ENCODE data around the gene NUAK2.

NUAK2 gene

DNA sequence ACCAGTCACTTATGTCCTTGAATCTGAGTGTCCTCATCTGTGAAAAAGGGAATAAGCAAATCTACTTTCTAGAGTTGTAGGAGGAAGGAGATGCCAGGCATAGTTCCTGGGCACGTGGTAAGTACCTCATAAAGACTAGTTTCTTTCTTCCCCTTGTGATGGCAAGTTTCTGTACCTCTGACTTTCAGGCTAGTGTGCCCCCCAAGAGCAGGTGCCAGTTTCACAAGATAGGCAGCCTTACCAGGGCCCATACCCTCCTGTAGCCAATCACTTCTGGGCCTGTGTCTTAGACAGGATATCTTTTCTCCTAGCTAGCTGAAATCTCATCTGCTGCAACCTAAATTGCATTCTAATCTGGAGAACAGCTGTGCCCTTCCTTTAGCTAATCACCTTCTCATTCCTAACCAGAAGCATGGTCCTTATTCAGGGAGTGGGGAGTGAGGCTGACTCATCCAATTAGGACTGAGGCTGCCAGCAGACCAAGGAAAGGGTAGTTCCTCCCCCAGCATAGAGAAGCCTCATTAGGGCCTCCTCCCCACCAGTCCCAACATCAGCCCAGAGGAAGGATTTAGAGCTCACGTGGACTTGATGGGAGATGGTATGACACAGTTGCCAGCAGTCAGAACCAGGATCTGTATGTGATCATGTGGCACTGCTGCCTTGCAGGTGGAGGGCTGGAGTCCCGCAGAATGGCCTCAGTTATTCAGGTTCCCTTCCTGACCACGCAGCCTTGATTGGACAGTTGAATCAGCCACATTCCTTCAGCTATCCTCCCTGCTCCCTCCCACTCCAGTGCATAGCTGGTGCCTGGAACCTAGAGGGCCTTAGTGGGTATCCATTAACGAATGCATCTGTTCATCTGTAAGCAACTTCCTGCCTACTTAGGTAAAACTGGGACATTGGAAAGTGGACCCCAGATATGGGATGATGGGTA, 27.3 kb upstream of the NUAK2 start:
- in situ Hi-C loops (cut with MboI; ENCODE audit: low sequenced_read_pairs) = no loop called here

GRCh38 chr1:205346956-205347574, 25.5 kb upstream of the NUAK2 start:
- in situ Hi-C loops (cut with MboI; ENCODE audit: low sequenced_read_pairs) = no loop called here

DNA sequence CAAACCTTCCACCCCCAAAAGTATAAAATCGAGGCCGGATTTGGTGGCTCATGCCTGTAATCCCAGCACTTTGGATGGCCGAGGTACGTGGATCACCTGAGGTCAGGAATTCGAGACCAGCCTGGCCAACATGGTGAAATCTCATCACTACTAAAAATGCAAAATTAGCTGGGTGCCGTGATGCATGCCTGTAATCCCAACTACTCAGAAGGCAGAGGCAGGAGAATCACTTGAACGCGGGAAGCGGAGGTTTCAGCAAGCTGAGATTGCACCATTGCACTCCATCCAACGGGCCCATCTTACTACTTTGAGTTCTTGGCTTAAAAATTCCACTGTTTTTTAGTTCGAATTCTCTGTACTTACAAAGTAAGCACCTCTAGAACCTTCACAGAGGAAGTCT, 24.2 kb upstream of the NUAK2 start:
- in situ Hi-C loops (cut with MboI; ENCODE audit: low sequenced_read_pairs) = no loop called here

GRCh38 chr1:205344066-205344928, 22.8 kb upstream of the NUAK2 start:
- in situ Hi-C loops (cut with MboI; ENCODE audit: low sequenced_read_pairs) = no loop called here

DNA sequence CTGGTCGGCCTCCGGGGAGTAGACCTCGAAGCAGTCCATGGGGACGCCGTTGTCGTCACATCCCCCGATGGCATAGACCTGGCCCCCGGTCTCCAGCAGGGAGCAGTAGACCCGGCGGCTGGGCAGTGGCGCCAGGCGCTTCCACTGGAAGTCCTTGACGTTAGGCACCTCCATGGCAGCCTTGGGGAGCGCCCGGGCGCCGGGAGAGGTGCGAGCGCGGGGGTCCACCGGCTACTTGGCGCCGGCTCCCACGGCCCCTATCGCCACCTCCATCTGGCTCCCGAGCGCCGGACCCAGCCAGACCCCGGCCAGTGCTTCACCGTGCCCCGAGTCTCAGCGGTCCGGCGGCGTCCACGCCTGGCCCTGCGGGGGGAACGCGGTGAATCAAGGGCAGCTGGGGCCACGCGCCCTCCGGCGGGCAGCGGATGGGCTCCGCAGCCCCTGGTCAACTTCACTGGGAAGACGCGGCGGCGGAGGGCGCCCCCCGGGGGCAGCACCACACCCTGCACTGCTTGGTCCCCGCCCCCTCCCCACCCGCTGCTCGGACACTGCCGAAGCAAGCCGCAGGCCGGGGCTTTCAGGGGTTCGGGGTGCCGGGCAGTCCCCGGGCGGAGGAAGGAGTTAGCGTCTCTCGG, 22.0 kb upstream of the NUAK2 start:
- in situ Hi-C loops (cut with MboI; ENCODE audit: low sequenced_read_pairs) = no loop called here

- in situ Hi-C loops (cut with MboI; ENCODE audit: low sequenced_read_pairs) = no loop called here
Measured at GRCh38 chr1:205342986-205343385, 21.4 kb upstream of the NUAK2 start.

- in situ Hi-C loops (cut with MboI; ENCODE audit: low sequenced_read_pairs) = no loop called here
Measured at GRCh38 chr1:205340676-205341075, 19.1 kb upstream of the NUAK2 start.

DNA sequence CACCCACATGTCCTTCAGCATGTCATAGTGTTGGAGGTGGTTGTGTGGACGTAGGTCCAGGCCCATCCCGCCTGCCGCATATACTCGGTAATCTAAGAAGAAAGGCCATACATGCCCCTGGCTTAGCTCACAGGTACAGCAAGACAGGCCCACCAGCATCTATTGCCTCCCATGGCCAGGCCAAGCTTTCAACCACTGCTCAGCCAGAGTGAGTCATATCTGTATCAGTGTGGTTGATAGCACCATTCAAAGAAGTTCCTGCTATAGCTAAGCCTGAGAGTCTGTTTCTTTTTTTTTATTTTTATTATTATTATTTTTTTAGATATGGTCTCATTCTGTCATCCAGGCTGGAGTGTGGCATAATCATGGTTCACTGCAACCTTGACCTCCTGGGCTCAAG, 18.2 kb upstream of the NUAK2 start:
- in situ Hi-C loops (cut with MboI; ENCODE audit: low sequenced_read_pairs) = no loop called here

DNA sequence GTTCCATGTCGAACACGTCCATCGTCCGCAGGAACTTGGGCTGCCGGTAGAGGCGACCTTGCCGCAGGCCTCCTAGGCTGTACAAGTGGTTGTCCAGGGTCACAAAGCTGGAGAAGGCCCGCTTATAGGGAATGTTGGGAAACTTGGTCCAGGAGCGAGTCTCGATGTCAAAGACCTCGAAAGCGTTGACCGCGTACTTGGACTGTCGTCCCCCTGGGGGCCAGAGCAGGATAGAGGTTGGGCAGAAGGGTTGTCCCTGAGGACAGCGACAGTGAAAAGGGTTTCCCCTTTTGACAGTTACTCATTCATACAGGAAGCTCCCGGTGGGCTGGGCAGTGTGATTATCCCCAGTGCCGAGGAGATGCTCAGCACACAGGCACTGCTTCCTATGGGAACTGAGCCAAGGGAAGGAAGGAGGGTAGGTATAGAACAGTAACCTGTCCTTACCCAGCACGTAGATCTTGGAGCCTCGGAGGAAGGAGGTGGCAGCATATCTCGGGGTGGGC, 17.7 kb upstream of the NUAK2 start:
- in situ Hi-C loops (cut with MboI; ENCODE audit: low sequenced_read_pairs) = no loop called here

- in situ Hi-C loops (cut with MboI; ENCODE audit: low sequenced_read_pairs) = no loop called here
Measured at GRCh38 chr1:205338011-205338410, 16.5 kb upstream of the NUAK2 start.

DNA sequence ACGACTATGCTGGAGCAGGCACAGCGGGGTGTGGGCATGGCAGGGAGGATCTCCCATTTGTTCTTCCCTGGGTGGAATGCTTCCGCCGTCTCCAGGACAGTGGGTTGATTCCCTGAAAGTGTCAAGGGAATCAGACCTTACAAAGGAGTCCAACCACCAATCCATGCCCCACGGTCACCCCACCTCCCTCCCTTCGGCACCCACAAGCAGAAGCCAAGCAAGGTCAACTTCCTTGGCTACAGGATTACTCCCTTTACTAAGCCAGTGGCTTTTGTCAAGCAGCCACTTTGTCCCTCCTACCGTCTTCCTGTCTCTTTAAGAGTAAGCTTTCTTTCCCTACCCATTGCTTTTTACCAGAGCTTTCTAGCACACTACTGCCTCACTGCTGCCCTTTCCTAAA, 15.9 kb upstream of the NUAK2 start:
- in situ Hi-C loops (cut with MboI; ENCODE audit: low sequenced_read_pairs) = no loop called here

DNA sequence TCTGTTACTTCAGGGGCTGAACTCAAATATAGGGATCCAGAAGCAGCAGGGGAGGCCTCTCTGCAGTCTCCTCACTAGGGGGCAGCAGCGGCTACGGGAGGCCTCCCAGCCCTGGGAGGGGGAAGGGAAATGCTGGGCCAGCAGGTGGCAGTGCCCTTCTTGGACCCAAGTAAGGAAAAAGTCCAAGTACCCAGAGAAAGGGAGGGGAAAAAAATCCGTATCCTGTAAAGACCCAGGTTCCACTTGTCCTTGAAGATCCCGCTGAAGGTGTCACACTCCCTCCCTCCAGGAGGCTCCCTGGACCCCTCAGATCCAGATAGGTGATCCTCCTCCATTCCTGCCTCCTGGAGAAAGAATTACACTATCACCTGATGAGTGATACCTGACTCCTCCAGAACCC, 14.1 kb upstream of the NUAK2 start:
- in situ Hi-C loops (cut with MboI; ENCODE audit: low sequenced_read_pairs) = no loop called here

DNA sequence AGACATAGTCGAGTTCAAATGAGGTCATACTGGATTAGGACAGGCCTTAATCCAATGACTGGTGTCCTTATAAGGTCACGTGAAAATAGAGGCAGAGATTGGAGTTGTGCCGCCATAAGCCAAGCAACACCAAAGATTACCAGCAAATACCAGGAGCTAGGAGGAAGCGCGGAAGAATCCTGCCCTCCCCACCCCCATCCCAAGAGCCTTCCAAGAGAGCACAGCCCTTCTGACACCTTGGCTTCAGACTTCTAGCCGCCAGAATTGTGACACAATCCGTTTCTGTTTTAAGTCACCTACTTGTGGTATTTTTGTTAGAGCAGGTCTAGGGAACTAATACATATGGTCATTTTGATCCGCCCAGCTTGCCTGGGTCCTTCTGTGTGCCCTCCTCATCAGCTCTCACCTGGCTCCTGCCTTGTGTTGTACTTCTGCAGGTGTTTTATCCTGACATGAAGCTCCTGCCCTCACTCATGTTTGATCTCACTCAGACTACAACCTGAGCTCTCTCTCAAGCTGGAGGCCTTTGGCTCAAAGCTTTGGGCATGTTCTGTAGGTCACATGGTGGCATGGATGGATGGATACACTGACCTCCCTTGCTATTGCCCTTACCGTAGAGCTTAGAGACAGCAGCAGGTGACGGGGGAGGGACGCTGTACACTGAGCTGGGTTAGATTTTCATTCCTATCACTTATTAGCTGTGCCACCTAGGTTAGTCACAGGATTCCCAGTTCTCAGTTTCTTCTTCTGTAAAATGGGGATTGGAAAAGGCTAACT, 10.7 kb upstream of the NUAK2 start:
- in situ Hi-C loops (cut with MboI; ENCODE audit: low sequenced_read_pairs) = no loop called here

DNA sequence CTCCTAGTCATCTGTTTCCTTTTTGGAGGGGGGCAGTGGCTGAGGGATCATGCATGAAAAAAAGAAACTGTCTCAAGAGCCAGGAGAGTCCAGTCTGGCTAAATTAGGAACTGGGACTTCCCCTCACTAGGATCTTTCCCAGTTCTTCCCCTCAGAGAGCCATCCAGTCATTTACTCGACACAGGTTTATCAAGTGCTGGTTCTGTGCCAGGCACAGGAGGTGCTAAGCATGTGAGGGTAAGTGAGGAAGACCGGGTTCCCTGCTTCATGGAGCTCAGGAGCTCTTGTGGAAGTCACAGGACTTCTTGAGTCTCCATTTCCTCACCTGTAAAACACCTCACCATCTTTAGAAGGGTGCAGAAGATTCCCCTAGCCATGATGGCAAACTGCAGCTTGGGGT, 8.6 kb upstream of the NUAK2 start:
- in situ Hi-C loops (cut with MboI; ENCODE audit: low sequenced_read_pairs) = no loop called here

- in situ Hi-C loops (cut with MboI; ENCODE audit: low sequenced_read_pairs) = no loop called here
Measured at GRCh38 chr1:205329719-205330118, 8.2 kb upstream of the NUAK2 start.

DNA sequence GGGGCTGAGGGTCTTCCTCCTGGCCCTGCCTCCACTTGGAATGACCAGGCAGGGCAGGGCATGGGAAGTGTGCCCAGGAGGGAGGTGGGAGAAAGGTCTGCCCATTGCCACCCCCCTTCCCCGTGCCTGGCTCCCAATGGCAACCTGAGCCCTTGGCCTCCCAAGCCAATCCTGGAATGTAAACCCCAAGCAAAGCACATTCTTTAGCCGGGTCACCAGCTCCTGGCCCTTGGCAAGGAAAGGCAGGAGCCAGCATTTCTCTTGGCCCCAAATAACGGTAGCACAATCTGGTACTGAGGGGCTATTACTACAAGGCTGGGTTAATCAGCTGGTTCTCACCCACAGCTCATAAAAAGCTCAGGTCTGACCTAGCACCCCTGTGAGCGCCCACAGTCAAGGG, 6.9 kb upstream of the NUAK2 start:
- in situ Hi-C loops (cut with MboI; ENCODE audit: low sequenced_read_pairs) = no loop called here

DNA sequence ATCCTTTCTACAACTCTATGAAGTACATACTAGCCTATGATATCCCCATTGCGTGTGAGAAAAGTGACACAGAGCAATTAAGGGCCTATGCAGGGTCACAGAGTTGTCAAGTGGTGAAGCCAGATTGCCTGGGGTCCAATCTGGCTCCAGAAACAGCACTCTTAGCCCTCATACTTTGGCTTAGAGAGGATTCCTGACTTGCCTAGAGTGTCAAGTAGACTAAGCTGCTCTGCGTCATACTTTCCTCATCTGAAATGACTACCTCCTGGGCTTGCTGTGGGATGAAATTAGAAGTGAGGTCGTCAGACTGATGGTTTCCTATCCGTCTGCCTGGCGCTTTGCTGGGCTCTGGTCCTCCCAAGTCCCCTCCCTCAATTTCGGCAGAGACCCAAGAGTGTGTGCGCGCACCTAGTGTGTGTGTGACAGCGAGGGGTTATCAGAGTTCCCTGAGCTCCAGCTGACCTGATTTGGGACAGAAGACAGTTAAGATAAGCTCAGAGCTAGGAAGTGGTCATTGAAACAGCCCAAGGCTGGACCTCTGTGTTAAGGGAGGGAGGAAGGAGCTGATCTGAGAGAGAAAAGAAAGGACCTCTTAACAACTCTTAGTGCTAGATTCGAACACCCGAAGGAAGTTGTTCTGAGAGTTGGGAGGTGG, 5.4 kb upstream of the NUAK2 start:
- in situ Hi-C loops (cut with MboI; ENCODE audit: low sequenced_read_pairs) = no loop called here

- in situ Hi-C loops (cut with MboI; ENCODE audit: low sequenced_read_pairs) = no loop called here
Measured at GRCh38 chr1:205325334-205325884, 3.9 kb upstream of the NUAK2 start.

DNA sequence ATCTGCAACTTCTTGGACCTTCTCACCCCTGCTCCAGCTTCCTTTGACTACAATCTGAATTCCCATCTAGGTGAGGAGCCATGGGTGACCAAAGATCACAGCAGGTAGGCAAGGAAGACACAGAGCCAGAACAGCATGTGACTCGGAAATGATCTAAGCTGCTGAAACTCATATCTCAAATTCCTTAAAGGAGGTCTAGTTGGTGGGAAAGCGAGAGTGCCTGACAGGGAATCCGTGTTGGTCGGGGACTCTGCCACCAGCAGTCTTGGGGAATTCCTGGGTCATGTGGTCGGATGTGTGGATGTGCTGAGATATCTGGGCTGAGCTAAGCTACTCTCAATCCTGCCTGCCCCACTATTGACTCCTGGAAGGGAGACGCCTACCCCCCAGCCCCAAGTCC, 3.2 kb upstream of the NUAK2 start:
- in situ Hi-C loops (cut with MboI; ENCODE audit: low sequenced_read_pairs) = loop anchor here (5.0 kb wide), 1 partner anchor 42 kb away; no protein-coding TSS in a partner anchor

Measured in HL-60/S4 treated with phorbol 12-myristate 13-acetate at 8.2 ng/mL for 4 days and 3 days (cell line).